NCI-H187 (cell line): ENCODE data around the gene RNF10.
"Not testable (repeated sequence)": the region's sequence is repeated elsewhere in the genome, so short reads cannot be mapped to it uniquely, and the experiment has no call there.

Source experiments
- DNase-seq, 2 experiments: peaks; one replicate each; lab custom pipeline; 2025; lab: John Stamatoyannopoulos, UW

Gene RNF10

DNA sequence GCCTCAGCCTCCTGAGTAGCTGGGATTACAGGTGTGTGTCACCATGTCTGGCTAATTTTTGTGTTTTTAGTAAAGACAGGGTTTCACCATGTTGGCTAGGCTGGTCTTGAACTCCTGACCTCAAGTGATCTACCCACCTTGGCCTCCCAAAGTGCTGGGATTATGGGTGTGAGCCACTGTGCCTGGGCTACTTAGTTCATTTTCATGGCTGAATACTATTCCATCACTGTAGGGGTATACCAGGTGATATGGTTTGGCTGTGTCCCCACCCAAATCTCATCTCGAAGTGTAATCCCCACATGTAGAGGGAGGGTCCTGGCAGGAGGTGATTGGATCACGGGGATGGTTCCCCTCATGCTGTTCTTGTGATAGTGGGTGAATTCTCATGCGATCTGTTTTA, 83.0 kb downstream of the RNF10 start:
- DNase-seq: not testable (repeated sequence)

DNA sequence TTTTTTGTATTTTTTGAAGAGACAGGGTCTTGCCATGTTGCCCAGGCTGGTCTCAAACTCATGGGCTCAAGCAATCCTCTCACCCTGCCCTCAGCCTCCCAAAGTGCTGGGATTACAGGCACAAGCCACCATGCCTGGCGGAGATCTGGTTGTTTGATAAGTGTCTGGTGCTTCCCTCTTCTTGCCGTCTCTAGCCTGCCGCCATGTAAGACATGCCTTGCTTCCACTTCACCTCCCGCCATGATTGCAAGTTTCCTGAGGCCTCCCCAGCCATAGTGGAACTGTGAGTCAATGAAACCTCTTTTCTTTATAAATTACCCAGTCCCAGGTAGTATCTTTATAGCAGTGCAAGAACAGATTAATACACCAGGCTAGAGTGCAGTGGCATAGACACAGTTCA, 83.6 kb downstream of the RNF10 start:
- not testable (repeated sequence) for DNase-seq

DNA sequence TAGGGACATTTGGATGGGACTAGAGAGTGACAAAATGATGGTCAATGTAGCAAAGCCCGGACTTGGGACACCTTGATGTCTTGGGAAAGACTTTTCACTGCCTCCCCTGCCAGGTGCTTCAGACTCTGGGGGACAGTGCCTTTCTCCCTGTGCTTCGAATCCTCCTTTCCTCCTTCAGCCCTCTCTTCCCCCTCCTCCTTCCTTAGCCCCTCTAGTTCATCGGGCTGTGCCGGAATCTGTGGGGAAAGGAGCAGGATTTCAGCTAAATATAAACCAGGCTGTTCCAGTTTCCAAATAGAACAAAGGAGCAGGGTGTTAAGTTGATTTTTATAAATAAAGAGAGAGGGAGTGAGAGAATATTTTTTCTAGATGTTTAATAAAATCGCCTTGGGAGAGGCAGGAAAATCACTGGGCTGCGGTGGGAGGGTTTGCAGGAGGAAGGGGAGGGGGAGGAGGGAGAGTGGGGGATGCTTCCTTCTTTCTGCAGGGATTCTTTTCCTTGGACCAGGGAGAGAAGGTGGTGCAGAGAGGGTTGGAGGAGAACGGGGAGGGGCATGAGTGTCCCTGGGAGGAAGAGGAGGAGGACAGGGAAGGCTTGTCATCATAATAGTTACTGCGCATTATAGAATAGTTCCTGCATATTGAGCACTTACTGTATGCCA, 84.9 kb downstream of the RNF10 start:
- DNase-seq: no peak

DNA sequence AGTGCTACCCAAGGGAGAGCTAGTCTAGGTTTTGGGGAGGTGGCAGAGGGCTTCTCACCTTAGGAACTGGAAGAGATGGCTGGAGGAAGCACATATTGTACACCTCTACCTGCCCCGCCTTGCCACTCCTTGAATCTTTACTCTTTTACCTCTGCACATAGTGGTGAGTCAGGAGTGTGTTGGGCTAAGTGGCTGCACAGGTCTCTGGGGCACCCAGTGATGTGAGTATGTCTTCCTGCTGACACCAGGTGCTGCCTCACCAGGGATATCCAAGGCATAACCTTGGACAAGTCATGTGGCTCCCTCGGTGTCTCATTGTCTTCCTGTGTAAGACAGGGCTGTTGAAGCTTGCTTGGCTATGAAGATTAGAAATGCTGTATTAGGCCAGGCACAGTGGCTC, 86.5 kb downstream of the RNF10 start:
- DNase-seq: no peak

DNA sequence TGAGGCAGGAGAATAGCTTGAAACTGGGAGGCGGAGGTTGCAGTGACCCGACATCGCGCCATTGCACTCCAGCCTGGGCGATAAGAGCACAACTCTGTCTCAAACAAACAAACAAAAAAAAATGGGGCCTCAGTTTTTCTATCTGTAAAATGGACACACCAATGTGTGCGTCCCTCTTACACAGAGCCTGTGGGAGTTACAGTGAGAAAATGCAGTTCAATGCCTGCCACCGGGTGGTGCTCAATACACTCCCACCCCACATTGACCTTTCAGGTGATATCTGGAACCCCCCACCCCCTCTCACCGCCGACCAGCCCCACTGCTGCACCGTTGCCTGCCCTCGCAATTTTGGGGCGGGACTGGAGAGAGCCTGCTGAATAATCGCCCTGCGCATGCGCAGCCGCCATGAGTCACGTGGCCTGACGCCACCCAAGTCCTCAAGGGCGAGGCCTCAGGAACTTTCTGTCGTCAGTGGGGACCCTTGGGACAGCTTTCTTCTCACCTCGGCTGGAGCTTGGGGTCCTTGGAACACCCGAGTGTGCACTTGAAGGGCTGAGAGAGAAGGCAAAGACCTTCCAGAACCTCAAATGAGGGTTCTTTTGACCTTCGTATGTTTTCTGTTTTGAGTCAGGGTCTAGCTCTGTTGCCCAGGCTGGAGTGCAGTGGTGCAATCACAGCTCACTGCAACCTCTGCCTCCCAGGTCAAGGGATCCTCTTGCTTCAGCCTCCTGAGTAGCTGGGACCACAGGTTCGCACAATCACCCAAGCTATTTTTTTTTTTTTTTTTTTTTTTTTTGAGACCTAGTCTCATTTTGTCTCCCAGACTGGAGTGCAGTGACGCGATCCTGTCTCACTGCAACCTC, 91.6 kb downstream of the RNF10 start:
- no peak for DNase-seq
